M059J (cell line): ENCODE results near the gene RASGRP2. TPM values are rescaled to one million over a fixed set of nuclear protein-coding genes. Genes with fewer than 3 reads are reported as not detected.

Experiments used
- DNase-seq: peaks from one replicate; pipeline ENCODE4 v3.0.0-alpha.2; 2012; ENCODE audit warnings: low read depth
- total RNA-seq: library from RNA; depleted of rRNA; stranded (reverse); fragments of >200 nt; shearing (Covaris generic); gene quantifications from 2 replicates; pipeline ENCODE4 v1.2.3, GENCODE V29; 2014

RASGRP2 gene
- total RNA-seq, 1 experiment from 2014 or later = 0.42 TPM

DNA sequence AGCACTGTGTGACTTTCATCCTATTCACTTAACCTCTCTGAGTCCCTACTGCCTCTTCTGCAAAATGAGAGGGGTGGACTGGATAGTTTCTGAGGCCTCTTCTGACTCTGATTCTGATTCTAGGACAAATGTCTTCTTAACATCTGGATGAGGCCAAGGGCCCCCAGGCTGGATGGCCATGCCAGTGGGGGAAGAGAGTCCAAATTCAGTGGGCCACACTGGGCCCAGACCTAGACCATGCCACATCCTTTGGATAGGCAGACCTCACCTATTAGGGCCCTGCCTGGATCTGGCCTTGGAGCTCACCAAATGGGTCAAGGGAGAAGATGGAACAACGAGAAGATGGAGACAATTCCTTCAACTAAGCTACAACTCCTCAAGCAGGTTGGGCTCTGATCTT, 45.5 kb downstream of the RASGRP2 start:
- DNase-seq = no peak

- DNase-seq = no peak
These were observed 46.1 kb downstream of the RASGRP2 start for GRCh38 chr11:64697663-64698375.

DNA sequence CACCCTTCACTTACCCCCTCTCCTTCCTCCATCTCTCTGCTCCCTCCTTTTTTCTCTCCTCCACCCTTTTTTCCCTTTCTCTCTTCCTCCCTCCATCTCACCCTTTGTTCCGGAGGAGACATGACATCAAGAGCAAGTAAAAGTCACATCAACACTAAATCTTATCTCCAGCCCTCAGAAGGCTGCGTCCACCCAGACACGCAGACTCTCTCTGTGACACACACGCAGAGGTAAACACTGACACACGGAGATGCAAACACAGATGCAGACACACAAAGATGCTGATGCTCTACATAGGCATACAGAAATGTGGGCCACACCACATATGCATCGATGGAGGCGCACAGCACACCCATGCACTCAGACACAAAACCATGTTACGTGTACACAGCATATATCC, 47.9 kb downstream of the RASGRP2 start:
- no peak for DNase-seq

DNA sequence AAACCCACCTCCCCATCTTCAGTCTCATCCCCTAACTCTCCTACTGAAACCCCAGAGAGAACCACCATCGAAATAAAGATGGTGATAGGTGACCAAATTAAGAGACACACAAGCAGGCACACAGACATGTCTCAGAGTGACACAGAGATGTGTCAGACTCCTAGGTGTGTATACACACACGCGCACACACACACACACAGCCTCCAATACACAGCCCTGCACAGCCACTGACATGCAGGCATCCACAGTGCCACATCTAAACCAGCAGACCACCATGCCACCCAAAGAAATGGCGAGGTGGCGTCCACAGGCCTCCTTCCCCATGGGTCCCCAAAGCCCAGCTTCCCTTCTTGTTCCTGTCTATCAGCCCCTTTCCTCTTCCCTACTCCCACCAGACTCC, 48.4 kb downstream of the RASGRP2 start:
- DNase-seq = no peak

GRCh38 chr11:64694821-64695365, 49.0 kb downstream of the RASGRP2 start:
- DNase-seq = peak; percentile 20

- no peak for DNase-seq
These were observed 49.8 kb downstream of the RASGRP2 start for GRCh38 chr11:64694026-64694755.

- no peak for DNase-seq
These were observed 51.1 kb downstream of the RASGRP2 start for GRCh38 chr11:64692764-64693331.

DNA sequence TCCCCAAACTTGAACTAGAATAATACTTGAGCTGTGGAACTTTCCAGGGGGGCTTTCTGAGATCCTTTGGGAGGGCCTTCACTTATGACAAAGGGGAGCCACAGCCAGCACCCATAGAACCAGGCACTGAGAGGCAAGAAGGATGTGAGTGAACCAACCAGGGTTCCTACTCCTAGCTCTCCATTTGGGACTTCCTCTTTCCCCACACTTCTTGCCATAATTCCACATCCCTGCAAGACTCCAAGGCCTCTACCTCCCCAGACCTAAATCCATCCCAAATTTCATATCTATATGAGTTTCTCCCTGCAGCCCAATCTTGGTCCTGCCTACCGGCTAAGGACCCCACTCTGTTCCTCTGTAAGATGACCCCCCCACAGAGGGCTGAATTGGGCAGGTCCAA, 52.4 kb downstream of the RASGRP2 start:
- DNase-seq = no peak

- no peak for DNase-seq
These were observed 53.7 kb downstream of the RASGRP2 start for GRCh38 chr11:64690235-64690634.

DNA sequence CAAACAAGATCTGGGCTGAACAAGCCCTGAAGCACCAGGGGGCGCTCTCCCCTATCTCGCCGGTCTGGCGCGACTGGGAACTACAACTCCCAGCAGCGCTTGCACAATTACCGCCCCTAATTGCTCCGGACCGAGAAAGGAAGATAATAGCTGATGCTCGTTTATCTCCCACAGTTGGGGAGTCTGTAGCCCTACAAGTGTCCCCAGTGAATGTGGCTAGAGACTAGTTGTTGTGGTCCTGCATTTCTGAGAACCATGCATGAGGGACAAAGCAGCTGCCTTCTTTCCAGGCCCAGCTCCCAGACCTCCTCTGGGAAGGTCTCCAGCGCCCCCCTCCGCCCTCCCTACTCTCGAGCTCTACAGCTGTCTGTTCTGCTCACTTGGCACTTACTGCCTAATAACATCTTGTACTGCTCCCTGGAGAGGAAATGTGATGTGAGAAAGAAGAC, 55.4 kb downstream of the RASGRP2 start:
- peak; percentile 76 for DNase-seq

DNA sequence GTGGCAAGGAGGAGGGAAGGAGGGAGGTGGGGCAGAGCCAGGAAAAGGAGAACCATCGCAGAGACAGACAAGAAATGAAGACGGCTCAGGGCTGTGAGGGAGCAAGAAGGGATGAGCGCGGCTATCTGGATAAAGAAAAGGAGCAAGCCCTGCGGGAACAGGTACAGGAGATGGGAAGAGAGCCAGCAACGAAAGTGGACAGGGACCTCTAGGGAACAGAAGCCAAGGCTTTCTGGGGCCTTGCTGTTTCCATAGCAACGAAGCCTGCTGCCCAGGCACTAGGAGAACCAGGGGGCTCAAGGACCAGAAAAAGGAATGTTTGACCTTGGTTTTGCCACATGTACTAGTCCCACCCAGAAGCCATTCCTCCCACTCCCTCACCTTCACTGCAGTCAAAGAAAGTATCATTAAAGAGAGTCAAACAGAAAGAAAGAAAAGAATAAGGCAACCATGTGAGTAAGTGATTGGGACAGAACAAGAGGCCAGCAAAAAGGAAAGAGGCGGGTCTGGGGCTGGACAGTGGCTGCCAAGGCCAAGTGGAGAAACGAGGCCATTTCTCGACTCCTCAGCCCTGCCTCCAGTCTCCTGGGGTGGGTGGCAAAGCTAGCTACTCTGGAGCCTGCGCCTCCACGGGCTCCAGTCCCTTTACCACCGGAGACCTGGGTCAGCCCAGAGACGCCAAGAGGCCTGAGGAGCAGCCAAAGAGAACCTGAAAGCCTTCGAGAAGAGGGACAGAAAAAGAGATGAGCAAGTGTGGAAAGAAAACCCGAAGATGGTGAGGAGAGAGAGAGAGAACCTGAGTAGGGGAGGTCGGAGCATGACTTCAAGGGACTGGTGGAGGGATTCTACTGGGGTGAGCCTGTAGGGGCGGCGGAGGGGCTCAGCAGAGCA, 56.1 kb downstream of the RASGRP2 start:
- DNase-seq = no peak

- no peak for DNase-seq
These were observed 56.7 kb downstream of the RASGRP2 start for GRCh38 chr11:64687204-64687603.

DNA sequence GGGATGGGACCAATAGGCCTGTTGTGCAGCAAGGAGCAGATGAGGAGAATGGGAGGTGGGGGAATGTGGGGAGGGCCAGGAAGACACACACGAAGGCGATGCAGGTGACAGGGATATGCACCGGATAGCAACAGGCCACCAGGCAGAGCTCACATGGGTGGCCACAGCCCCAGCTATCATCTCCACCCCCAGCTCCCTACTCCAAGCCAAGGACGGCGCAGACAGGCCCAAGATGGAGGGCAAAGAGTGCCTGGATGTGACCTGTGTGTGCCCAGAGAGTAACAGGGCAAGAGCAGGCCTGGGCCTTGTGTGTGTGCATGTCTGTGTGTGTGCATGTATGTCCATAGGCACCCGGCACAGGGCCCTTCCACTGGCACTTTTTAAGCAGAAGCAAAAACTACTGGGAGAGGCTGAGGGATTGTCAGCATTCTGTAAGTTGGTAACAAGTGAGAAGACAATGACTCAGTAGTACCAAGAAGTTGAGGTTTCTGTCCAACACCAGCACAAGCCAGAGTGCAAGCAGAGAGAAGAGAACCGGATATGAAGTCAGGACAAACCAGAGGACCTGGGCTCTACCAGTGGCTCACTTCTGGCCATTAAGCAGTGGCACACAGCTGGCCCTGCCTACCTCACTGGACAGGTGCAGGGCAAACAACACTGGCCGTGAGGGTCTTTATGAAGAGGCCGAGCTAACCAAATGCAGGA, 57.3 kb downstream of the RASGRP2 start:
- DNase-seq = peak; percentile 22

DNA sequence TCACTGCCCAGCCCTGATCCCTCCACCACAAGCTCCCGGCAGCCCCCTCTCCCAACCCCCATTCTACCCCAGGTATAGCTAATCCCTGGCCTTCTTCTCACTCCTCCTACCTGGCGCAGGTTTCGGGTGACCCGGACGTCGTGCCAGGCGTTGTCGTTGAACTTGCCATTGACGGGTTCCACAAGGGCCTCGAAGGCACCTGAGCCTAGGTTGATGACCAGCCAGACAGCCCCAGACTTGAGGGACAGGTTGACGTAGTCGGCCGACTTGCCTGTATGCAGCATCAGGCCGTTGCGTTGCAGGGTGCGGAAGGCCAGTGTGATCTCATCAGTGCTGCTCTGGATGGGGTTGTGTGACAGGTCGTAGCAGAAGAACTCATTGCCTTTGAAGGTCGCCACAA, 58.4 kb downstream of the RASGRP2 start:
- no peak for DNase-seq

DNA sequence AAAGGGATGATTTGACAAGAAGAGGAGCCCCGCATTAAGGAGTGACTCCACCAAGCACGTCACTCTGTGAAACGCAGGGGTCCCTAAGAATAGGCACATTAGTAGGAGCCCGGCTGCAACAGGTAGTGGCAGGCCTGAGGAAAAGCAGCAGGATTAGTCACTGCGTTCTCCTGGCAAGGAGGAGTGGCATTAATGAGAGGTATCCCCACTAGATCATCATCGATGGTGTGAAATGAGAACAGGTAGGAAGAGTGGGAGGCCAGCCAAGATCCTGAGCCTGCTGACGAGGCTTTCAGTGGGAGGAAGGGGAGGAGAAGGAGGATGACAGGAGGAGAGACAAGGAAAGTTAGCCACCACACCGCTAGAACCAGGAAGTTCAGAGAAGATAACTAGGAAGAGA, 59.6 kb downstream of the RASGRP2 start:
- no peak for DNase-seq

DNA sequence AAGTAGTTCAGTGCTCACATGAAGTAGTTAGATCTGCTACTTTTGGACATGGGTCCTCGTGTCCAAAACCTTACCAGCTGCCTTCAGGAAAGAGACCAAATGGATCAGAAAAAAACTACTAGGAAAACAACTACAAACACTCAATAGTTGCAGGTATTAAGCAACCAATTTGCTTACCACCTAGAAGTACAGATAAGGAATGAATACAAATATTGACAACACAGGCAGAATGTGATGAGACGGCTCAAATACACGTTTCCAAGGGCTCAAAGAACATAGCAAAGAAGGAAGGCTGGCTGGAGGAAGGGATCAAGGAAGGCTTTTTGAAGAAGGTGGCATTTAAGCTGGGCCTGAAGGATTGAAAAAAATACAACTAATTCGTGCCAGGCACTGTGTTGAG, 62.8 kb downstream of the RASGRP2 start:
- DNase-seq = no peak

DNA sequence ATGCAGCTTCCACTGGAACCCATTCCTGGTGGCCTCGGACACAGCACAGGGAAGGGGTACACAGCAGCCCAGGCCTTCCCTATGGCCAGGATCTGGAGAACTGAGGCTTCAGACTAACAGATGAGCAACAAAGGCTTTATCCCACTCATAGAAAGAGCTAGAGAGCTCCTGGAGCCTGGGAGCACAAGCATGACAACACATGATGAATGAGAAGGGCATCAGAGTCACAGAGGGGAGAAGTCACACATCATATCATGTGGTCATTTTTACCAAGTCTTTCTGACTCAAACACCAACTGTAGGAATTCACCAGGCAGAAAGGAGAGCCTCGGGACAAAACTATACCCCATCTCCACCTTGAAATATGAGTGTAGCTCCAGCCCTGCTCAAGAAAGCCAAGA, 64.1 kb downstream of the RASGRP2 start:
- DNase-seq = no peak

DNA sequence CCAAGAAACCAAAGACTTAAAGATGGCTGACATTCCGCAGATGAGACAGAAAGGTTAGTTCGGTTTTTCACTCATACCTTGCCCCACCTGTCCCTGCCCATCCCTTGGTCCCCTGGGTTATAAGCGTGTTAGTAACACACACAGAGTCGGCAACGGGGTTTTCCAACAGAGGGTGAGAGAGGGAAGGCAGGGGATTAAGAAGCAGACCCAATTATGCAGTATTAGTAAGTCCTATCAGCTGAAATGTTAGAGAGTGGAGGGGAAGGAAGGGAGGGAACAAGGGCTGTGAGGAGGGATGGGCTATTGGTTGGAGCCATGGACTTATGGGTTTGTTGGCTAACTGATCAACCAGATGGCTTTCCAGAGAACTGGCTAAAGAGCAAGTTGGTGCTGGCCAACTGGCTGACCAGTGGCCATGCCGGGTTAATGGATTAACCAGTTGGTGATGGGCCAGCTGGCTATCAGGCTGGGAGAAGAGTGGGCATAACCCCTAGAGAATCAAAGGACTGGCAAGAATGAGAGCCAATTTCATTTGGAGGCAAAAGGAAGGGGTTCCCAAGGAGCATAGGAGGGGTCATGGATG, 66.4 kb downstream of the RASGRP2 start:
- no peak for DNase-seq
